GM19455 (cell line): ENCODE results near the gene INSL3.
A peak's percentile ranks its signal among the peaks of the same experiment; 100 is the strongest.

Source experiments
- ATAC-seq: cut with Tn5 transposase; IDR thresholded peaks from one replicate; pipeline ENCODE4 v1.9.1; 2021; ENCODE audit not compliant: unreplicated experiment

INSL3 gene, protein sequence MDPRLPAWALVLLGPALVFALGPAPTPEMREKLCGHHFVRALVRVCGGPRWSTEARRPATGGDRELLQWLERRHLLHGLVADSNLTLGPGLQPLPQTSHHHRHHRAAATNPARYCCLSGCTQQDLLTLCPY

DNA sequence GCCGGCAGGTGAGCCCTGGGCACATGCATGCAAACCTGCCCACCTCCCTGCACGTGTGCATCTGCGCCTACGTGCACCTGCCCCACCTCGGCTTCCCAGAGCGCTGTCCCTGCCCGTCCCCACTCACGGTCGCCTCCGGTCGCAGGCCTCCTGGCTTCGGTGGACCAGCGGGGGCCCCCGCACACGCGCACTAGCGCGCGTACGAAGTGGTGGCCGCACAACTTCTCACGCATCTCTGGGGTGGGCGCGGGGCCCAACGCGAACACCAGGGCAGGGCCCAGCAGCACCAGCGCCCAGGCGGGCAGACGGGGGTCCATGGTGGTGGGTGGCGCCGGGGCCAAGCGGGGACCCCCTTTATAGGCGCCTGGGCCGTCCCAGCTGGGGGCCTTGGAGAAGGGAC, at the start of gene INSL3:
Gene INSL3, minus strand, starts transcription at position 330 of the 400 bp plus-strand sequence. Its CDS starts 13 bp downstream, at position 317.
- no peak for ATAC-seq

DNA sequence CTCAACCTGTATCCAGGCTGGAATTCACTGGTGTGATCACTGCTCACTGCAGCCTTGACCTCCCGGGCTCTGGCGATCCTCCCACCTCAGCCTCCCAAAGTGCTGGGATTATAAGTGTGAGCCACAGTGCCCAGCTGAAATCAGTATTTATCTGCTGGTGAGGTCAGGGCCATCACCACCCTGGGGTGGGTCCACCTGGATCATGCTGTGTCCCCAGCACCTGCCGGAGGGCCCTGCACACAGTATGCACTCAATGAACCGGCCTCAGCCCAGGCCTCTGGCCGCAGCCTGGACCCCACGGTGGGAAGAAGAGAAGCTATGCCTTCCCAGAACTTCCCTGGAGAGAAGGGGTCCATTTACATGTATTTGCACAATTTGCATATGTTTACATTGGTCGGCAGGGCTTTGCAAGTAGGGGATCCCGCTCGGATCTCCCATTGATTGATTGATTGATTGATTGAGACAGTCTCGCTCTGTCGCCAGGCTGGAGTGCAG, 47.8 kb upstream of the INSL3 start:
- ATAC-seq: no peak

DNA sequence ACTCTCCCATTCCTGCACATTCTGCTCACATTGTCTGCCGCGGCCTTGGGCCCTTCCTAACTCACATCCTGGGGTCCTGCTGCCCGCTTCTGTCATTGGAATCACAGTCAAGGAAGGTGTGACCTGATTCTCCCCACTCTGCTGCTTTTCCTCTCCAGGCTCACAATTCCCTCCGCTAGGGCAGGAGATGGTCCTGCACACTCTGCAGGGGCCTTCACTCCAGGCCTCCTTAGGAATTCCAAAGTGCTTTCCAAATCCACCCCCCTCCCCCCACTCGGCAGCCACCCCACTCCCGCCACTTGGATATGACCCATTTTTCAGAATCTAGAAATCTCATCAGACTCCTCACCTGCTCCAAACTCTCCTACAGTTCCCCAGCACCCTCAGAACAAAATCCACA, 47.4 kb upstream of the INSL3 start:
- ATAC-seq: no peak

DNA sequence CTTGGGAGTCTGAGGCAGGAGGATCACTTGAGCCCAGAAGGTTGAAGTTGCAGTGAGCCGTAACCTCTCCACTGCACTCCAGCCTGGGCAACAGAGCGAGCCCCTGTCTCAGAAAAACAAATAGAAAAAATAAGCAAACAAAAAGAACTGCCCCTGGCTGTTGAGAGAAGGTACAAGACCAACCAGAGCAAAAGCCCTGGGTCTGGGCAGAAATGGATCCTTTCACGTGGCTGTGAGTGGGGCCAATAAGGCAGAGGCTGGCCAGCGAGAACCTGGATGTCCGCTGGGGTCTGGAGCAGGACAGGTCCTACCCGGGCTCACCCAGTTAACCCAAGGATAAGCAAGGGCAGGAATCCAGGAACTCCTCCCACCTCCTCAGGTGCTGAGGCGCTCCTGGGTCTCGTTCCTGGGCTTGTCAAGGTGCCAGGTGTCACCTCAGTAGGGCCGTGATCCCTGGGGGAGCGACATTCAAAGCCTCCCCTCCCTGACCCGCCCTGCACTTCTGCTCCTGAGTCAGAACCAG, 45.7 kb upstream of the INSL3 start:
- no peak for ATAC-seq

DNA sequence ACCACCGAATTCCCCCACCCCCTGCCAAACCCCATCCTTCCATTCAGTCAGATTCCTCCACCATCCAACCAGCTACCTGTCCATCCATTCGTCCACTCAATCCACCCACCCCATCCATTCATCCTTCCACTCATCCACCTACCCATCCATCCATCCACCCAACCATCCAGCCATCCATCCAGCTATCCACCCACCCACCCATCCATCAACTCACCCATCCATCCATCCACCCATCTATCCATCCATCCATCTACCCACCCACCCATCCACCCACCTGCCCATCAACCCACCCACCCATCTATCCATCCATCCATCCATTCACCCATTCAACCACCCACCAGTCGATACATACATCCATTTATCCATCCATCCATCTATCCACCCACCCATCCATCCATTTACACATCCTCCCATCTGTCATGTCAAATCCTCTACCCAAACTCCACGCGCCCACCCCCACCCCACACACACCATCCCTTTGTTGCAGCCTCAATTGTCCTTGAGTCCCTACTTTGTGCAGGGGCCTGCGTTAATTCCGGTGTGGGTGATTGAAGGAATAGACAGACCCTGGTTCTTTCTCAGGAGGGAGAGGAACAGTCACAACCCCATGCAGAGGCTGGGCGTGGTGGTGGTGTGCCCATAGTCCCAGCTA, 45.1 kb upstream of the INSL3 start:
- ATAC-seq: no peak

DNA sequence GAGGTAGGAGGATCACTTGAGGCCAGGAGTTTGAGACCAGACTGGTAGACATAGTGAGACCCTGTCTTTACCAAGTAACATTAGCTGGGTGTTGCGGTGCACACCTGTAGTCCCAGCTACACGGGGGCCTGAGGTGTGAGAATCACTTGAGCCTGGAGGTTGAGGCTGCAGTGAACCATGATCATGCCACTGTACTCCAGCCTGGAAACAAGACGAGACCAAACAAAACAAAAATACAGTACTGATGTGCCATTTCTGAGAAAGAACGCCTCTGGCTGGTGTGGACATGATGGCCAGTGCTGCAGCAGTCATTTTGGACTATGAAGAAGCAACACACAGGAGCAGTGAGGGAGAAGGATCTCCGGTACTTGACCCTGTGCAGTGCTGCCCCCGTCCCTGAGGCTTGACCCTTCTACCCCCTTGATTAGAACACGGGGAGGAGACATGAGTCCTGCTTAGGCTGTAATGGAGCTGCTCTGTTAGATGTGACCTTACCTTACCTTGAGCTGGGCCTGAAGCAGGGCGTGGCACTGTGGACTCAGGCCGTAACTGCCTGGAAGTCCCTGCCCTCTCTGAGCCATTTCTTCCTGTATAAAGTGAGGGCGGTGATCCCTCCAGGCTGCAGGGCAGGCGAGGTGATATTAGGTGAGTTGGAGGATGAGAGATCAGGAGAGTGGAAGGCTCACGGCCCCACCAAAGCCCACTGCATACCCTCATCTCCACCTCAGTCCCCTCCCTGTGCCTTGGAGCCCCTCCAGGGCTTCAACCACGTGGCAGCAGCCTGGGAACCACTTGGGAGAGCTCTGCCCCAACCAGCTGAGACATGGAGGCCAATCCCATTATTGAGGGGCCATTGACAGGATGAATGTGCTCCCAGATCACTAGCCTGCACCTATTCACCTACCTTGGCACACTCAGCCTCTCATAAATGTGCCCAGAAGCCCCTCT, 44.3 kb upstream of the INSL3 start:
- ATAC-seq: no peak

DNA sequence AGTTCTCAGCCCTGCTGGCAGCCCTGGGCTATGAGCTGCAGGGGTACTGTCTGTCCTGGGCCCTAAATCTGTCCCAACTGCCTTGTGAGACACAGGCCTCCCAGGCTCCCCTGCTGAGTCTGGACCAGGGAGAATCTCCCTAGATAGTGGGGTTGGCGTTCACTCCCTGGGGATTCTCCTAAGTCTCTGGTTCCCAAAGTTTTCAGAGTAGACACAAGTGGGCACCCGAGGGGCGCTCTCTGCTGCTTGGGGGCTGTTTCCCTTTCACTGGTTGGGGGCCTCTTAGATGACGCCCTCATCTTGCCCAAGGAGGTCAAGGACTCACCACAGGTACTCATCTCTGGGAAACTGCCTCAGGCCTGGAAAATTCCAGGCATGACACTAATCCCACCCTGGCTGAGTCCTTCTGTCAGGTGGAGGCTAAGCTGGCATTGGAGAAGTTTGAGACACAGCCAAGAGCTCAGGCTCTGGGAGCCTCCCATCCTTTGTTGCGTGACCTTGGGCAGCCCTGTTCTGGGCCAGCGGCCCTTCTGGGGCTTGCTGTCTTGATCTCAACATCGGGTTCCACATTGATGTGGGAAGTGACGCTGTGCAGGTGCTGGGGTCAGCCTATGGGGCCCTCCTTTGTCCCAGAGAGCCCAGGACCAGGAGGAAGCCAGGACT, 42.3 kb upstream of the INSL3 start:
- no peak for ATAC-seq

DNA sequence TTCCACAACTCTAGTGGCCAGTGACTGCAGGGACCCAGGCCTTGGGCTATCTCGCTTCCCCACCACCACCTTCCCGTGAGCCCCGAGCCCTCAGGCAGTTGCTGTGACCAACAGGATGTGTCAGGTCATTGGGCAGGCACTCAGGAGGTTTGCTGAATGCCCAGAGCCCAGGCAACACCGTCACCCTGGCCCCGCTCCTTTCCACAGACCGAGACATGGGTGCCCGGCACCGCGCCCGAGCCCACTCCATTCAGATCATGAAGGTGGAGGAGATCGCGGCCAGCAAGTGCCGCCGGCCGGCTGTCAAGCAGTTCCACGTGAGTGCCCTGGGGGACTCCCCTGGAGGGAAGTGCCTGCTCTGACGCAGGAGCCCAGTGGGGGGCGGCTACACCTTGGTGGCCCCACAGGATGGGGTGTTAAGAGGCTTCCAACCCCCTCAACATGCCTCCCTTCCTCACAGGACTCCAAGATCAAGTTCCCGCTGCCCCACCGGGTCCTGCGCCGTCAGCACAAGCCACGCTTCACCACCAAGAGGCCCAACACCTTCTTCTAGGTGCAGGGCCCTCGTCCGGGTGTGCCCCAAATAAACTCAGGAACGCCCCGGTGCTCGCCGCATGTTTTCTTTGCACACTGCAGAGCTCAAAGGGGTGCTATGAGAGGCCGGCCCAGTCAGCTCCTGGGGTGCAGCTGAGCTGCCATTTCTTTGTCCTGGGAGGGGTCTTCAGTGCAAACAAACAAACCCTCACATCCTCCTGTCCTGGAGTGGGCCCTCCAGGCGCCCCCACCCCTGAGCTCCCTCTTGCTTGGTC, 41.6 kb upstream of the INSL3 start:
- no peak for ATAC-seq

DNA sequence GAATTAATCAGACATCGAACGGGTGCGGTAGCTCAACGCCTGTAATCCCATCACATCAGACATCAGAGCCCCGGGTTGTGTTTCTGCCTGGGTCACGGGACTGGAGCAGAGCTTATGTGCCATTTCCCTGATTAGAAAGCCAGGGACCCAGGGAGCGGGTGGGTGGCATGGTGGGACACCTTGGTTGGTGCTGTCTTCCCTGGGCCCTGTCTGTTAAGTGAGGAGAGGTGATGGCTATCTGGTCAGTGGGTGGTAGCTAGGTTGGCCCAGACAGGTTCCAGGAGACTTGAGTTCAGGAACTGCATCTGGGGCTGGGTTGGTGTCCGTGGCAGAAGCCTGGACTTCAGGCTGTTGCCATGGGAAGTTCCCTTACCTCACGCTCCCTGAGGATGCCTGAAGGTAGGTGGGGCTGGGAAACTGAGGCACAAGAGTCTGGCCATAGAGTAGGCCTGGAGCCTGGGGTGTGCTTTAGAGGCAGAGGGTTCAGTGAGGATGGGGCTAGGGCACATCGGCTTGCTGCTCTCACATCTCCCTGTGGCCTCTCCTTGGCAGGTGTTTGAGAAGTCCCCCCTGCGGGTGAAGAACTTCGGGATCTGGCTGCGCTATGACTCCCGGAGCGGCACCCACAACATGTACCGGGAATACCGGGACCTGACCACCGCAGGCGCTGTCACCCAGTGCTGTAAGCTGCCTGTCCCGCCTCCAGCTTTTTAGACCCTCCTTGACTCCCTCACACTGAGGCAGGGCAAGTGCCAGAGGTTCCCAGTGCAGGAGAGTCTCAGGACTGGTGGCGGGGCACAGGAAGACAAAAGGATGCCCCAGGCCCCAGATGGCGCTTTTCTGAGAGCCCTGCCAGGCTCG, 40.5 kb upstream of the INSL3 start:
- ATAC-seq: no peak

DNA sequence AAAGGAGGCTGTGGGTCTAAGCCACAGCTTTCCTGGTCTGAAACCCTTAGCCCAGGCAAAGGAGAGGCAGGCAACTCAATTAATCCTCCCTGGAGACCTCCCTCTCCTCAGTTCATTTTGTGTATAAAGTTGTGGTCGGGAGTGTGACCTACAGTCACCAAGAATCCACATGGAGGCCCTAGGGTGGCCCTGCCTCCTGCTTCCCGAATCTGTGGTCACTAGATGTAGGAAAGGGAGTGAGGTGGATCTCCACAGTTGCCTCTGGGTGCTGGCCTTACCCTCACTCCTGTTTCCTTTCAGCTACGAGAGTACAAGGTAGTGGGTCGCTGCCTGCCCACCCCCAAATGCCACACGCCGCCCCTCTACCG, 39.7 kb upstream of the INSL3 start:
- no peak for ATAC-seq

DNA sequence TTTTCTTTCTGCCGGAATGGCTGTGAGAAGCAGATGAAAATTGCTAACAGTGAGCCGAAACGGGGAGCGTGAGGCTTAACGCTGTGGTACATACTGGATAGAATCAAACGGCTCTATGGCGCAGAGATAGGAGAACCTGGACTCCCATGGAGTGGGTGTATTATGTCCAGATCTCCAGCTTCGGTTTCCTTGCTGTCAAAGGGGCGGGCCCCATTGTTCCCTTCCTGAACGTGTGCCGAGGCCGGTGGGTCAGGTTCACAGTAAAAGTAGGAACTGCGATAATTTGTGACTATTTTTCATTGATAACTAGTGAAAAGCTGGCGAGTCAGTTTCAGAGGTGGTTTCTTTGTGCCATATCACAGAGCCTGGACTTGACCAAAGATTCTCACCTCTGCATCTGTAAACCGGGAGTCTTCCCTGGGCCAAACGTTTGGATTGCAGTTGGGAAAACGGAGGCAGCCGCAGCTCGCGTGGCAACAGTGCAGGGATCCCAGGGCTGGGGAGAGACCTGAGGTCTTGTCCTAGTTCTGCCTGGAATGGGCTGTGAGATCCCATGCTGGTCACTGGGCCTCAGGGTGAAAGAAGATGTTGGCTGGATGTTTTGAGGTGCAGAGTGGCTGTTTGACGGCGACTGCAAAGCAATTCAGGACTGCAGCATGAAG, 39.1 kb upstream of the INSL3 start:
- no peak for ATAC-seq

DNA sequence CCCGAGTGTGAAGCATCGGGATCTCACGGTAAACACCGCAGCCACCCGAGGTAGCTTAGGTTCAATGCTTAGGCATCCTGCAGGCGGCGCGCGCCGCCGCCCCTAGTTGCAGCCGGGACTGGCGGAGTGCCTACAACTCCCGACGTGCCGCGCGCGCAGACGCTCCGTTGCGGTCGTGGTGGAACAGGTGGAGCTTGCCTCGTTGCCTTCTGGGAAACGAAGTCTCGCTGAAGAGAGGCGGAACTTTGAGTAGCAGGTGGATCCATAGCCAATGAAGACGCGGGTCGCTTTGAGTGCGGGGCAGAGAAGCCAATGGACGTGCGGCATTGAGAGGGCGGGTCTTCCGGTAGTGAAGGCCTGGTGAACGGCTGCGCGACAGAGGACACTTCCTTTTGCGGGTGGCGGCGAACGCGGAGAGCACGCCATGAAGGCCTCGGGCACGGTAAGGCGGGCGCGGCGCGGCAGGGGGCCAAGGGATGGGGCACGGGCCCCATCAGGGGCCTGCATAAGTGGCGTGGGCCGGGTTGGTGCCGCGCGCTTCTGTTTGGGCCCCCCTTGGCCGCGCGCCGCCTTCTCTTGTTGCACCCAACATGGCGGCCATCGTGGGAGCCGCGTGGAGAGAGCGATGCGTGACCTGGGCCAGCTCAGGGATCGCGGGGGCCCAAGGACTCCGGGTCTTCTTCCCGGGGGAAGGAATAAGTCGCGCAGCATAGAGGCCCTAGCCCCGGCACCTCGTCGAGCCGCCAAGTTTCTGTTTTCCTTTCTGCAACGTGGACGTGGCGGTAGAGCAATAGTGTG, 38.4 kb upstream of the INSL3 start, which contains the start of gene RPL18A:
Gene RPL18A, plus strand, starts transcription at position 378 of the 798 bp plus-strand sequence. Its CDS starts 47 bp downstream, at position 425.
- peak; percentile 88 for ATAC-seq

DNA sequence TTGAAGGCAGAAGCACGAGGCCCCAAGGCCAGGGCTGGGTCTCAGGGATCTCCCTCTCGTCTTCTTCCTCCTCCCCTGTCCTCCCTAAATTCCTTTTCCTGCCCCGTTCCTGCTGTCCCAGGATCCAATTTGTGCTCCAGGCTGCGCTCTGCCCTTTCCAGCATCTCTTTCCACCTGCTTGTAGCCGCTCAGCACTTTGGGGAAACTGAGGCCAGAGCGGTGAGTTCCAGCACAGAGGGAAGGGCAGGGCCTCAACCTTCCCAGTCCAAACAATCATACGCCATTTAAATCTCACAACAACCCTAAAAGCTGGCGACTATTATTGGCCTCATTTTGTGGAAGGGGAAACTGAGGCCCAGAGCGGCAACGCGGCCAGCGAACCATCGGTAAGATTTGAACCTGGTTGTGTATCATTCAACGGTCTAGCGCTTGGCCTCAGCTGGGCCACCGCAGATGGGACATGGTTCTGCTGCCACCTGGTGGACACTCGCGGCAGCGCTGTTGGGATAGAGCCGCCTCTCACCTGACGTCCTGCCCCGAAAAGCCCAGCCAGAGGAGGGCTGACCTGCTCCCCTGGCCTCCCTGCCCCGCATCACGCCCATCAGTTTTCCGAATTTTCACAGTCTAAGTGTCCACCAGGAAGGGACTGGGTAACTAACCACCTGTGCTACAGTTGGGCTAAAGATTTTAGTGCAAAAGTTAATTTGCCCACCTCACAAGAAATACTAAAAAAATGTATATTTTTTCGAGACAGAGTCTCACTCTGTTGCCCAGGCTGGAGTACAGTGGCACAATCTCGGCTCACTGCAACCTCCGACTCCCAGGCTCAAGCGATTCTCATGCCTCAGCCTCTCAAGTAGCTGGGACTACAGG, 34.2 kb upstream of the INSL3 start:
- ATAC-seq: no peak

DNA sequence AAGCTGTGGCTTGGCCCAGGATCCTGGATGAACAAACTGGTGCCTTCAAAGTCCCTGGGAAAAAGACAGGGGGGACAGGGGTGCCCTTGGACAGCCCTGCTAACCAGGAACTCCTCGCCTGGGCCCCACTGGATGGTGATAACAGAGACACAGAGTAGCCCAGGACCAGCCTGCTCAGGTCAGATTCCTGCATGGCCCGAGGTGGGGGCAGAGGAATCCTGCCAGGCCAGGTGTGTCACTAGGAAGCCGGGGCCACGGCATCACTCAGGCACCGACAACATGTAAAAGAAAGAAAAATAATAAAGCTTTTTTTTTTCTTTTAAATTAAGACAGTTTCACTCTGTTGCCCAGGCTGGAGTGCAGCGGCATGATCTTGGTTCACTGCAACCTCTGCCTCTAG, 32.7 kb upstream of the INSL3 start:
- ATAC-seq: no peak

DNA sequence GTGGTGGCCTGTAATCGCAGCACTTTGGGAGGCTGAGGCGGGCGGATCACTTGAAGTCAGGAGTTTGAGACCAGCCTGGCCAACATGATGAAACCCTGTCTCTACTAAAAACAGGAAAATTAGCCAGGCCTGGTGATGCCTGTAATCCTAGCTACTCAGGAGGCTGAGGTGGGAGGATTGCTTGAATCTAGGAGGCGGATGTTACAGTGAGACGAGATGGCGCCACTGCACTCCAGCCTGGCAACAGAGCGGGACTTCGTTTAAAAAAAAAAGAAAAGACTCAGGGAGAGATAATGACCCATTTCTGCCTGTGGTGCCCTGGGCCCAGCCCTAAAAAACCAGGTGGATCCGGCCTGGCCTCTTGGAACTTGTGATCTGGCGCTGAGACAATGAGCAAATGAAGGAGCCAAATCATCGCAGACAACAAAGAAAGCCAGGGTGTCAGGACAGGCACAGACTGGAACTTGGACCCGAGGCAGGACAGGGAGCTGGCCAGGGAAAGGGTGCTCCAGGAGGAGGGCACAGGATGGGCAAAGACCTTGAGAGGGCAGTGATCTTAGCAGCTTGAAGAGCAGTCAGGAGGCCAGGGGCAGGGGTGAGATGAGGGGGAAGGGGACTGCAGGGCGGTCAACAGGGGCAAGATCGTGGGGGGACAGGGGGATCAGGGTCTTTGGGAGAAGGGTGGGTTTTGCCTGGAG, 27.4 kb upstream of the INSL3 start:
- no peak for ATAC-seq
